Fibroblast of lung (primary cell): ENCODE measurements around the gene ZNF827. TPM values are rescaled to one million over a fixed set of nuclear protein-coding genes. Genes with fewer than 3 reads are reported as not detected.

Source experiments
- DNase-seq, 2 donors: peaks; one replicate each; pipeline versions ENCODE4 v3.0.0 to v3.0.0-alpha.2; 2010; ENCODE audit warnings: low read depth in 2 of 2
- H2AFZ ChIP-seq: 2 replicates; pipeline ENCODE4 v1.5.1; 2012; ENCODE audit warnings: low read length, control low read depth, inconsistent platforms
- H3K27ac ChIP-seq: 2 replicates; pipeline ENCODE4 v1.5.1; 2011; ENCODE audit warnings: low read length, control low read depth; ENCODE audit not compliant: insufficient read depth
- H3K27me3 ChIP-seq: 2 replicates; pipeline ENCODE4 v1.5.1; 2011; ENCODE audit warnings: mild to moderate bottlenecking, low read length; ENCODE audit not compliant: control insufficient read depth, insufficient read depth
- H3K36me3 ChIP-seq: 2 replicates; pipeline ENCODE4 v1.5.1; 2011; ENCODE audit warnings: low read length; ENCODE audit not compliant: control insufficient read depth, insufficient read depth
- H3K4me1 ChIP-seq: 2 replicates; pipeline ENCODE4 v1.5.1; 2011; ENCODE audit warnings: low read length; ENCODE audit not compliant: control insufficient read depth, insufficient read depth; ENCODE audit errors: extremely low read depth
- H3K4me2 ChIP-seq: 2 replicates; pipeline ENCODE4 v1.5.1; 2011; ENCODE audit warnings: low read length, control low read depth; ENCODE audit not compliant: insufficient read depth; ENCODE audit errors: extremely low read depth
- H3K4me3 ChIP-seq, 4 experiments: fragments of 200-600 bp in 1 of 4; sonication (generic) in 1 of 4; replicated peaks in 1 of 4; 2 replicates each; pipeline ENCODE4 v1.5.1; 2011 to 2016; ENCODE audit warnings: low read length in 4 of 4, low read depth in 3 of 4, mild to moderate bottlenecking in 3 of 4, control low read depth in 2 of 4, inconsistent platforms in 1 of 4, mixed read lengths in 1 of 4; ENCODE audit not compliant: insufficient read depth in 1 of 4; ENCODE audit errors: control extremely low read depth in 1 of 4
- H3K79me2 ChIP-seq: 2 replicates; pipeline ENCODE4 v1.5.1; 2012; ENCODE audit warnings: mild to moderate bottlenecking, low read length, inconsistent platforms; ENCODE audit not compliant: control insufficient read depth, insufficient read depth
- H3K9ac ChIP-seq: 2 replicates; pipeline ENCODE4 v1.5.1; 2011; ENCODE audit warnings: mild to moderate bottlenecking, low read length, control low read depth; ENCODE audit not compliant: insufficient read depth
- H3K9me3 ChIP-seq: 2 replicates; pipeline ENCODE4 v1.5.1; 2012; ENCODE audit warnings: low read depth, low read length; ENCODE audit not compliant: control insufficient read depth, insufficient read depth
- H4K20me1 ChIP-seq: 2 replicates; pipeline ENCODE4 v1.5.1; 2011; ENCODE audit warnings: low read length; ENCODE audit not compliant: control insufficient read depth, insufficient read depth; ENCODE audit errors: extremely low read depth
- CTCF ChIP-seq, 2 donors: IDR thresholded peaks in 1 of 2; conservative IDR thresholded peaks in 1 of 2; 1 replicate in 1 of 2; 2 replicates in 1 of 2; pipeline ENCODE4 v1.5.1; 2011 to 2012; ENCODE audit warnings: low read length in 2 of 2, control low read depth in 1 of 2, inconsistent platforms in 1 of 2, low read depth in 1 of 2, mild to moderate bottlenecking in 1 of 2
- EZH2 ChIP-seq: IDR thresholded peaks from 2 replicates; pipeline ENCODE4 v1.5.1; 2012; ENCODE audit warnings: low read length, control low read depth, mild to moderate bottlenecking; ENCODE audit errors: missing control alignments
- polyA plus RNA-seq, 2 donors: library from polyadenylated mRNA; depleted of rRNA in 1 of 2; stranded (reverse) in 1 of 2; unstranded in 1 of 2; fragments of >200 nt; gene quantifications; 2 replicates each; pipeline ENCODE4 v1.2.1, GENCODE V29; 2011 to 2012; ENCODE audit warnings: missing spikeins in 1 of 2
- total RNA-seq: library from RNA; depleted of rRNA; stranded (reverse); fragments of >200 nt; gene quantifications from 2 replicates; pipeline ENCODE4 v1.2.1, GENCODE V29; 2014

The ZNF827 gene
- total and polyA plus RNA-seq, 2 donors (not counting 1 experiment from before 2014, with no cell fraction given): 5.8 to 7.1 TPM

DNA sequence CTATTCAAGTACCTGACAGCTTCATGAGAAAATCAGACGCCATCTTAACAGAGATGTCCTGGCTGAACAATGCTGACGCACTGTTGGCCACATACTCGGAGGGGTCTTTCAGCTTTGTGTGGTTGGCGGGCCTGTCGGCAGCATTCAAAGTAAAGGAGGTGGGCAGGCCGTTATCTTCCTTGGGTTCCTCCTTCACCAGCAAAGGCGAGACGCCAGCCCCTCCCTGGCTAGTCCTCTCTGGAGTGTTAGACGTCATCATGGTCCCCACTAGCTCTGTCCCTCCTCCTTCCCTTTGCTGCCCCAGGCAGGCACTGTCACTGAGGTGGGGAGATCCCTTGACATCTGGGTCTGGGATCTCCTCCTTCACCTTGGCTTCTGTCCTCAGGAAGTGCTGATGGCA is 53.0 kb downstream of the ZNF827 start:
- Histone ChIP-seq H3K4me2 (no peak overlapping the region), H4K20me1 (no peaks in the 10 kb centered on the region), H3K79me2 (no peaks in the 10 kb centered on the region), H3K4me3 (no peak overlapping the region), H2AFZ (no peak overlapping the region), H3K9me3 (no peaks in the 10 kb centered on the region), H3K36me3 (no peaks in the 10 kb centered on the region), H3K9ac (no peak overlapping the region), H3K4me1 (peaks cover 2% of the 10 kb centered on the region), H3K27ac (no peak overlapping the region), H3K27me3 (no peaks in the 10 kb centered on the region)
- DNase-seq: no peak
- TF ChIP-seq CTCF (conservative IDR thresholded peaks at IDR 0.05 in 1 of 2, IDR thresholded peaks at IDR 0.05 in 1 of 2; ENCODE audit: low read depth in 1 of 2, low read length in 2 of 2) (no peak), EZH2 (no peak)

- Histone ChIP-seq H3K9ac (no peak overlapping the region), H4K20me1 (no peaks in the 10 kb centered on the region), H2AFZ (no peak overlapping the region), H3K36me3 (no peaks in the 10 kb centered on the region), H3K4me2 (no peak overlapping the region), H3K4me3 (no peak overlapping the region), H3K9me3 (no peaks in the 10 kb centered on the region), H3K27me3 (no peaks in the 10 kb centered on the region), H3K79me2 (no peaks in the 10 kb centered on the region), H3K4me1 (peaks cover 2% of the 10 kb centered on the region), H3K27ac (no peak overlapping the region)
- TF ChIP-seq EZH2: no peak
- TF ChIP-seq CTCF (conservative IDR thresholded peaks at IDR 0.05 in 1 of 2, IDR thresholded peaks at IDR 0.05 in 1 of 2; ENCODE audit: low read depth in 1 of 2, low read length in 2 of 2): no peak
- DNase-seq: no peak
These were observed 53.8 kb downstream of the ZNF827 start for GRCh38 chr4:145884775-145885174.

DNA sequence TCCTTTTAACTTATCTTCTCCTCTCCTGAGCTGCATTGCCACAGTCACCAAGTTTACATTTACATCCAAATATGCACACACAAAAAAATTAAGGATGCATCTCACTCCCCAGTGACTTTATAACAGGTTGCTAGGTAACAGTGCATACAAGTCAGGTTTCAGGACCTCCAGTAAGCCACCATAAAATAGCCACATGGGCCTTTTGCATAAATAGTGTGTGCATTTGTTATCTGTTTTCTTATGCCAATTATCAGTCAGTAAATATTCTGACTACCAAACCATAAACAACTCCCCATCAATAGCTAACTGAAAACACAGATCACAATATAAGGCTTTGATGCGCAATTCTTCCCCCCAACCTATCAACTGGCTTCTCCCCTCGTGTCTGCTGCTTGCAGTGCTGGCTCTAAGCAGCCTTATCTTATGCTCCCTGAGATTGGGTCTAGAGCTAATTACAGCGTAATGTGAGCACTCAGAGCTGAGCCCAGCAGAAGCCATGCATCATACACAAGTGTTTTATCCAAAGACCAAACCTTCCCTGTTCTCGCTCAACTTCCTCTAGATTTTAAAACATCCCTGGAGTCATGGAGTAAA is 55.4 kb downstream of the ZNF827 start:
- Histone ChIP-seq H2AFZ (no peak overlapping the region), H3K27me3 (no peaks in the 10 kb centered on the region), H3K4me3 (no peak overlapping the region), H3K4me1 (peaks cover 6% of the 10 kb centered on the region), H3K9me3 (no peaks in the 10 kb centered on the region), H3K27ac (no peak overlapping the region), H3K9ac (no peak overlapping the region), H3K79me2 (no peaks in the 10 kb centered on the region), H3K36me3 (no peaks in the 10 kb centered on the region), H3K4me2 (no peak overlapping the region), H4K20me1 (no peaks in the 10 kb centered on the region)
- no peak for DNase-seq
- no peak for TF ChIP-seq EZH2
